Left forelimb (tissue), 1 donor: ENCODE results near the gene FHIP2A.

Source experiments
- DNase-seq: peaks from one replicate; pipeline ENCODE4 v3.0.0-alpha.2; 2018; ENCODE audit warnings: low spot score

The FHIP2A gene

DNA sequence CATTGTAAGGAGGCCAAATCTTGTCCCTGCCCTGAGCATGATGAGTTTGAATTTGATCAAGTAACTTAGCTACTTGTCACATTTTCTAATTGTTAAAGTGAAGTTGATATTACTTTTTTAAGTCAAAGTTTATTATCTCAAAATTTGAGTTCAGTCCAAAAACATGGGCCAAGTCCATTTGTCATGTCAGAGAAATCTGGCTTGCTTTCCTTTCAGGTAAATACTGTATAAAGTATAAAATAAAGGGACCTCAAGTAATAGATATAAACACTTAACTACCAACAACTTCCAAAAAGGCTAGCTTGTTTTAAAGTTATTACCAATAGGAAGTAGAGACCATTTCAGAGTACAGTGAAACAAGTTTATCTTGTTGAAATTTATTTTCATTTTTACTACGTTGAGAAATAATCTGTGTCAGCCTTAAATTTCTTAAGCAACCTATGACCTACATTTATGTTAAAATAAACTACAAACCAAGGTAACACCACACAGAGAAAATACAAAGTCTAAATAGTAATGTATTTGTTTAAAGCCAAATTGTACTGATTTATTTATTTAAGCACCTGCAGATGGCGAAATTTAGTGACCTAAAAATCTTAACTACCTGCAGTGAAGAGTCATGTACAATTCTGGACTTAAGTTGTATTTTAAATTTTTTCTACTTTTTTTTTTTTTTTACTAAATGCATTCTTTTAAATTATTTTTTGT, 36.5 kb downstream of the FHIP2A start:
- no peak for DNase-seq

DNA sequence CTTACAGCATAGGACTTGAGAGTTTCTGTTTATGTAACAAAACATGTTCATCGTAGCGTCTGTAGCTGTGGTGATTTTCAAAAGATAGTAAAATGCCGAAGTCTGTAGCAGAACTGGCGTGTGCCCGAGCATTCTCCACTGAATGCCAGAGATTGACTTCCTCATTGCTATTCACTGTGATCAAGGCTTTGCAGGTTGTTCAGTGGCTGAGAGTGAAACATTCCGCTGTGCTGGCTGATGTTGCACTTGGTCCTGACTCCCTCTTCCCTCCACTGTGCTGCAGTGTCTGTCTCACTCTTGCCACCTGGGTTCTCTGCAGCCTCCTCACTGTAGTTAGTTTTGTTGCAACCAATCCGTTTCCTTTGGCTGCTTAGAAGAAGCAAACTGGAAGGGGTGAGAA, 37.6 kb downstream of the FHIP2A start:
- DNase-seq: no peak

DNA sequence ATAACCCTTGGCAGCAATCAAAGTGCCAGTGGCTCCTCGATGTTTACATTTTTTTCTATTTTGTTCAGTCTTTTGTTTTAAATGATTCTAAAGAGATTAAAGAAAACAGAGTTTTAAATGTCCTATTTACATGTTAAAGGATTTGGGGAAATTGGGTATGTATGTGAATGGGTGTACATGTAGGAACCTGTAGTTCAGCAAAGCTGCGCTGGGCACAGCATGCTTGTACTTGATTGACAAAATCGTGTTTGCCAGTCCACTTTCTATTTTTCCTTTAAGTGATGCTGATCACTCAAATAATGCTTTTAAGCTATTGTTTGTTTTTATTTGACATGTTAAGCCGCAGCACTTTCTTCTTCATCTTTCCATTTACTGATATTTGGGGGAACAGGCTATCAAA, 40.9 kb downstream of the FHIP2A start:
- no peak for DNase-seq

DNA sequence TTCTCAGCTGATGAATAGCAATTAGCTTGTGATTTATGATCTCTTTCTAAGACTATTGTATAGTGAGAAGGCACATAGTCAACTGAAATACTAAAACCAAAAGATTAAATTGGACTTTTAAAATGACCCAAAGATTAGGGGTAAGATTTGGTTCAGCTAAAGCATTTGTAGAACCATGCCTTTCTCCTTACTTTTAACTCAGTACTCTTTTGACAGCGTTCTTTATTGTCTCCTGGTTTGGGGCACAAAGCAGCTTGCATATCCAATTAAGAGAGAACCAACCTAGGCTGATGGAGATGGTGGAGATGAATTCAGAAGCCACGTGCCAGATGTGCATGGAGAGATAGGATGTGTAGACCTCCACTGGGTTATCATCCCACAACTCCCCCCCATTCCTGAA, 45.8 kb downstream of the FHIP2A start:
- no peak for DNase-seq

DNA sequence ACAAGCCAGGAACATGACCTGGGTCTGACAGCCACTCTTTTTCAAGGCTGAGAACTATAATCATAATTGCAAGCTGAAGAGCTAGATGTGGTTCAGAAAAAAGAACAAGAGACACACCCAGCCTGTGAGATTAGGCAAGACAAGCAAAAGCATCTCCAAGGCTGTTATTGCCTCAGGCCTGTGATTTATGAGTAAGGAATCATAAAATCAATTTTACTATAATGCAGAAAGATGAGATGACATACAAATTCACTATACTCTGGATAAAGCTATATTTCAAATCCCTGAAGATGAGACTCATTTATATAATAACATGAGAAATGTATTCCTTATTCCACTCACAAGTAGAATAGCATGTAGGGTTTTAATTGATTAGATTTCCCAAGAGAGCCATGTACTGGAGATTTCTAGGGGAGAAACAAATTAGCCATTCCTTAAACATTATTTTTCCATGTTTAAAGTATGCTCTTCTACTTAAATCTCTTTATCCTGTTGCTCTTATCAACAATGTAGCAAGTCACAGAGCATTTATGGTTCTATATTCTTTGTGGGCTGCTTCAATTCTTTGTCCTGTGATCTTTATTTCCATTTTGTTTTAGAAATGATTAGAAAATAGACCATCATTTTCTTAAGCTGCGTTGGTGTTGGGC, 47.4 kb downstream of the FHIP2A start:
- DNase-seq: no peak

DNA sequence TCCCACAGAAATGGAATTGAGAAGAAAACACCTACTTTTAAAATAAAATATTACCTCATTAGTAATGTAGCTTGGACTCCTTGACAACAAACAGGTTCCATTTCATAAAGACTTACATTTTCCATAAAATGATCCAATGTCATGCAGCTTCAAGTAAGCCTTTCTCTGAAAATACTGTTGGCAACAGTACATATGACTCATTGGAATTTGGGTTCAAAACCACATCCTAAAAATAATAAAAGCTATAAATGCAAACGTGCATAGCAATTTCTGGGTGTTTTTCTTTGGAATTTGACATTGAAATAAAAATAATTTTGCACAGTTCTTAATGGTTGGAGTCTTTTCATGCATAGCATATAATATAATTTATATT, 47.9 kb downstream of the FHIP2A start:
- DNase-seq: no peak

DNA sequence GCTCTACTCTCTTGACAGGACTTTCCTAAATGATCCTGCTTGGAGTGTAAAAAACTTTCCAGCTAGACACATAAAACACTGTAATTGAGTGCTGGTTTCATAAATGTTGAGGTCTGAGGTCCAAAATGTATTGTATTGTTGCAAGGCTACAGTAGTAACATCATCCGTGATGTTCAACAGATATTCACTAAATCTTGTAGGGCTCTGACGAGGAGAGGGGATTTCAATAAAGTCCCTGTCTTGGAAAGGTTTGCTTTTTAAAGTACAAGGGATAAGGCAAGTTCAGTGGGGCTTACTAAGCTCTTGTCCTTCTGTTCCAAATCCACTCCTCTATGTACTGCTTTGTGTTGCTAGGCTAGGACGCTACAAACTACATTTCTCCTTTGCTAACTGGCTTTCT, 48.9 kb downstream of the FHIP2A start:
- DNase-seq: no peak

DNA sequence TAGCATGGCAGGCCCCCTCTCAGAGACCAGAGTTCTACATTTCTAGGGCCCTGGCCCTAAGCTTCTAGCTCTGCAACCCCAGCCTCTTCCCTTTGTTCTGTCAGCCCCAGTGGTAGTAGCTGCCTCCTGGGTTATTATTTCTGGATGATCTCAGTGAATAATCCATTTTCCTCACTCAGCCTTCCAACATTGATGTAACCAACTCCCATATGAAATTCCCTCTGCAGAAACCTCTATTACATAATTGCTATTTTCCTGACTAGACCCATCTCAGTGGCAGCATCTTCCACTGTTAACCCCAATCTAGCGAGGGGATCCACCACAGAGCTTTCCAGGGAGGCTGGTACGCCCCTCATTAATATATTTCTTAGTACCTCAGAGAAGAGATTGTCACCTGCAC, 49.8 kb downstream of the FHIP2A start:
- DNase-seq: no peak
